Panc1 (cell line): Measurements from ENCODE around the gene PYGM. TPM values are rescaled to one million over a fixed set of nuclear protein-coding genes. Genes with fewer than 3 reads are reported as not detected.

Experiments
- ATAC-seq: fragments of 200-7000 bp; cut with Tn5 transposase; 2 replicates; pipeline ENCODE4 v1.9.1; 2020; ENCODE audit warnings: mild to moderate bottlenecking, moderate library complexity
- BruUV-seq: library from RNA; stranded (reverse); fragments of 400-500 nt; replicated peaks from 2 replicates; lab custom pipeline; 2021; lab: Mats Ljungman, UMichigan
- CTCF ChIA-PET: fragments of 300-600 bp; sonication (Branson Sonifier 250); formaldehyde crosslinking; loops from one replicate; lab custom pipeline; 2022; ENCODE audit warnings: antibody characterized with exemption; lab: Charles Lee
- POLR2A ChIA-PET: fragments of 300-600 bp; sonication (Branson Sonifier 250); formaldehyde crosslinking; loops from one replicate; lab custom pipeline; 2022; ENCODE audit warnings: antibody characterized with exemption; lab: Charles Lee
- DNase-seq: peaks from one replicate; pipeline ENCODE4 v3.0.0-alpha.2; 2010; ENCODE audit warnings: low read depth, low spot score
- H3K27ac ChIP-seq: 2 replicates; pipeline ENCODE4 v1.5.1; 2011; ENCODE audit warnings: mild to moderate bottlenecking, low read length, inconsistent platforms
- H3K27me3 ChIP-seq: fragments of 200-500 bp; sonication (Bioruptor generic); 2 replicates; pipeline ENCODE4 v1.6.0; 2014; ENCODE audit warnings: low read length, inconsistent platforms; ENCODE audit not compliant: control insufficient read depth, insufficient read depth
- H3K36me3 ChIP-seq: fragments of 200-500 bp; sonication (Bioruptor generic); 2 replicates; pipeline ENCODE4 v1.5.1; 2014; ENCODE audit warnings: inconsistent platforms, mild to moderate bottlenecking, low read length, moderate library complexity; ENCODE audit not compliant: control insufficient read depth, insufficient read depth
- H3K4me1 ChIP-seq: 2 replicates; pipeline ENCODE4 v1.5.1; 2011; ENCODE audit warnings: inconsistent platforms, mild to moderate bottlenecking, low read length, moderate library complexity; ENCODE audit not compliant: control insufficient read depth, insufficient read depth
- H3K4me3 ChIP-seq, 2 experiments: 2 replicates each; pipeline ENCODE4 v1.5.1; 2011 to 2012; ENCODE audit warnings: low read depth in 2 of 2, low read length in 2 of 2, mild to moderate bottlenecking in 2 of 2, inconsistent platforms in 1 of 2, moderate library complexity in 1 of 2
- H3K9me3 ChIP-seq: fragments of 200-500 bp; sonication (Bioruptor generic); 2 replicates; pipeline ENCODE4 v1.5.1; 2014; ENCODE audit warnings: low read depth, mild to moderate bottlenecking, inconsistent platforms, low read length, moderate library complexity; ENCODE audit not compliant: control insufficient read depth, insufficient read depth
- POLR2AphosphoS5 ChIP-seq: IDR thresholded peaks from 2 replicates; pipeline ENCODE4 v1.6.1; 2012; ENCODE audit warnings: mild to moderate bottlenecking, low read depth, low read length, moderate library complexity
- SIN3A ChIP-seq: IDR thresholded peaks from 2 replicates; pipeline ENCODE4 v1.6.1; 2012; ENCODE audit warnings: low read depth, mild to moderate bottlenecking, low read length, moderate library complexity, borderline replicate concordance; ENCODE audit not compliant: insufficient read depth
- TCF7L2 ChIP-seq: IDR thresholded peaks from 2 replicates; pipeline ENCODE4 v1.6.1; 2011; ENCODE audit warnings: mild to moderate bottlenecking, low read depth, low read length, inconsistent platforms
- in situ Hi-C: cut with HindIII; loops from 2 replicates; pipeline ENCODE4 v1.10.0; 2016; ENCODE audit warnings: low sequenced_read_pairs, low pct_unique_long_range_greater_than_20kb
- intact Hi-C: fragments of 100-400 bp; cut with micrococcal nuclease; formaldehyde crosslinking; loops from one replicate; pipeline ENCODE4 v1.10.0; 2022; ENCODE audit not compliant: unreplicated experiment
- total RNA-seq: library from RNA; stranded (reverse); gene quantifications from one replicate; pipeline ENCODE4 v1.2.1, GENCODE V29; 2021; ENCODE audit not compliant: unreplicated experiment
- TF ChIP-seq, protein P1 (sequence below): fragments of 450-650 bp; IDR thresholded peaks from 2 replicates; pipeline ENCODE4 v1.5.1; 2017; ENCODE audit warnings: mild to moderate bottlenecking
- TF ChIP-seq, protein P2 (sequence below), 2 experiments: IDR thresholded peaks; 2 replicates each; pipeline ENCODE4 v1.6.1; 2011 to 2012; ENCODE audit warnings: low read depth in 2 of 2, control low read depth in 1 of 2, low read length in 1 of 2, mild to moderate bottlenecking in 1 of 2, moderate library complexity in 1 of 2; ENCODE audit not compliant: insufficient read depth in 1 of 2

PYGM gene
- total RNA-seq, 1 experiment from 2014 or later: 0.39 TPM

DNA sequence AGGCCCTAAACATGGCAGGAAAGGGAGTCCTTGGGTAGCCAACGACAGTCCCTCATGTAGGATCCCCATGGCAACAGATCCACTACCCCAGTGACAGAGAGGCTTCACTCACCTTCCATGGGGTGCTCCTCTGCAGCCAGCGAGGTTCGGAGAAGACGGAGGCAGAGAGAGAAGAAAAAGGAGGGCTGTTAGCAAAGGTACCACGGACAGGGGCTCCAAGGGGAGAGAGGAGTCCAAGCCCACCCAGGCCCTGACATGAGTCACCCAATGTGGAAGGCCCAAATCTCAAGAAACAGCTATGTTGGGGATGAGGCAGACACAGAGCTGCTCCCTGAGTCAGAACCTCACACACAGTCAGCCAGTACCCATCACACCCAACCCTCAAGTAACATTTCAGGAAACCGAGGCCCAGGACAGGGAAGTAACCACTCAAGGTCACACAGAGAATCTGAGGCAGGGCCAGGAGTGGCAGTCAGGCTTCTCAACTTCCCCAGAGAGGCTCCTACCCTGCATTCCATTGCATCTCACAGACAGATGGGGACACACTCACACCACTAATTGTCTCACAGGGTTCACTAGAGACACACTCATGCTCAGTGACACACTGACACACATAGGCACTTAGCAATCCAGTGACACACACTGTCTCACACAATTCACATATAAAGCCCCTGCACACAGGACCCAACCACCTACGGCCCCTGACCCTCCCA is 62.0 kb downstream of the PYGM start:
- no peak overlapping the region for H3K4me3 ChIP-seq
- H3K27ac ChIP-seq: no peak overlapping the region
- DNase-seq: no peak
- ChIA-PET POLR2A (no interaction called here), CTCF (interaction anchor here (1.7 kb wide), 1 partner anchor 9 kb away, joined by 13 read pairs; no protein-coding TSS in a partner anchor)
- H3K9me3 ChIP-seq: no peaks in the 10 kb centered on the region
- no peaks in the 10 kb centered on the region for H3K36me3 ChIP-seq
- TF ChIP-seq SIN3A (no peak), TCF7L2 (no peak), POLR2AphosphoS5 (no peak)
- TF ChIP-seq, protein P1, sequence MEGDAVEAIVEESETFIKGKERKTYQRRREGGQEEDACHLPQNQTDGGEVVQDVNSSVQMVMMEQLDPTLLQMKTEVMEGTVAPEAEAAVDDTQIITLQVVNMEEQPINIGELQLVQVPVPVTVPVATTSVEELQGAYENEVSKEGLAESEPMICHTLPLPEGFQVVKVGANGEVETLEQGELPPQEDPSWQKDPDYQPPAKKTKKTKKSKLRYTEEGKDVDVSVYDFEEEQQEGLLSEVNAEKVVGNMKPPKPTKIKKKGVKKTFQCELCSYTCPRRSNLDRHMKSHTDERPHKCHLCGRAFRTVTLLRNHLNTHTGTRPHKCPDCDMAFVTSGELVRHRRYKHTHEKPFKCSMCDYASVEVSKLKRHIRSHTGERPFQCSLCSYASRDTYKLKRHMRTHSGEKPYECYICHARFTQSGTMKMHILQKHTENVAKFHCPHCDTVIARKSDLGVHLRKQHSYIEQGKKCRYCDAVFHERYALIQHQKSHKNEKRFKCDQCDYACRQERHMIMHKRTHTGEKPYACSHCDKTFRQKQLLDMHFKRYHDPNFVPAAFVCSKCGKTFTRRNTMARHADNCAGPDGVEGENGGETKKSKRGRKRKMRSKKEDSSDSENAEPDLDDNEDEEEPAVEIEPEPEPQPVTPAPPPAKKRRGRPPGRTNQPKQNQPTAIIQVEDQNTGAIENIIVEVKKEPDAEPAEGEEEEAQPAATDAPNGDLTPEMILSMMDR: no peak
- TF ChIP-seq, protein P2, sequence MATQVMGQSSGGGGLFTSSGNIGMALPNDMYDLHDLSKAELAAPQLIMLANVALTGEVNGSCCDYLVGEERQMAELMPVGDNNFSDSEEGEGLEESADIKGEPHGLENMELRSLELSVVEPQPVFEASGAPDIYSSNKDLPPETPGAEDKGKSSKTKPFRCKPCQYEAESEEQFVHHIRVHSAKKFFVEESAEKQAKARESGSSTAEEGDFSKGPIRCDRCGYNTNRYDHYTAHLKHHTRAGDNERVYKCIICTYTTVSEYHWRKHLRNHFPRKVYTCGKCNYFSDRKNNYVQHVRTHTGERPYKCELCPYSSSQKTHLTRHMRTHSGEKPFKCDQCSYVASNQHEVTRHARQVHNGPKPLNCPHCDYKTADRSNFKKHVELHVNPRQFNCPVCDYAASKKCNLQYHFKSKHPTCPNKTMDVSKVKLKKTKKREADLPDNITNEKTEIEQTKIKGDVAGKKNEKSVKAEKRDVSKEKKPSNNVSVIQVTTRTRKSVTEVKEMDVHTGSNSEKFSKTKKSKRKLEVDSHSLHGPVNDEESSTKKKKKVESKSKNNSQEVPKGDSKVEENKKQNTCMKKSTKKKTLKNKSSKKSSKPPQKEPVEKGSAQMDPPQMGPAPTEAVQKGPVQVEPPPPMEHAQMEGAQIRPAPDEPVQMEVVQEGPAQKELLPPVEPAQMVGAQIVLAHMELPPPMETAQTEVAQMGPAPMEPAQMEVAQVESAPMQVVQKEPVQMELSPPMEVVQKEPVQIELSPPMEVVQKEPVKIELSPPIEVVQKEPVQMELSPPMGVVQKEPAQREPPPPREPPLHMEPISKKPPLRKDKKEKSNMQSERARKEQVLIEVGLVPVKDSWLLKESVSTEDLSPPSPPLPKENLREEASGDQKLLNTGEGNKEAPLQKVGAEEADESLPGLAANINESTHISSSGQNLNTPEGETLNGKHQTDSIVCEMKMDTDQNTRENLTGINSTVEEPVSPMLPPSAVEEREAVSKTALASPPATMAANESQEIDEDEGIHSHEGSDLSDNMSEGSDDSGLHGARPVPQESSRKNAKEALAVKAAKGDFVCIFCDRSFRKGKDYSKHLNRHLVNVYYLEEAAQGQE (IDR thresholded peaks at IDR 0.05; ENCODE audit: insufficient read depth in 1 of 2, low read depth in 2 of 2, low read length in 1 of 2): no peak; a peak in 1 of 4 replicates
- H3K27me3 ChIP-seq: 0 out of 2 replicates have a peak, but pooled peaks cover 3% of the 10 kb centered on the region
- intact Hi-C loops (no loop called here), in situ Hi-C loops (no loop called here)
- no peaks in the 10 kb centered on the region for H3K4me1 ChIP-seq
- no peak for ATAC-seq
- no TSS peak for BruUV-seq

Other genes with a start within 250 kb of the PYGM start
- not detected for gene SLC22A11, start 204.0 kb downstream of the PYGM start, total RNA-seq
- gene SLC22A12, start 168.8 kb downstream of the PYGM start, total RNA-seq: not detected
- 0.15 TPM for gene NRXN2, start 36.8 kb downstream of the PYGM start, total RNA-seq
- 3.7 TPM for gene RASGRP2, start 15.8 kb downstream of the PYGM start, total RNA-seq
- gene SF1, start 18.6 kb upstream of the PYGM start, total RNA-seq: 360 TPM
- gene MAP4K2, start 43.2 kb upstream of the PYGM start, total RNA-seq: 46.4 TPM
- gene MEN1, start 50.6 kb upstream of the PYGM start, total RNA-seq: 54.5 TPM
- 4.1 TPM for gene CDC42BPG, start 84.7 kb upstream of the PYGM start, total RNA-seq
- gene EHD1, start 118.6 kb upstream of the PYGM start, total RNA-seq: 186 TPM
- gene ATG2A, start 157.2 kb upstream of the PYGM start, total RNA-seq: 28.8 TPM
- gene PPP2R5B, start 164.7 kb upstream of the PYGM start, total RNA-seq: 14.0 TPM
- gene GPHA2, start 175.9 kb upstream of the PYGM start, total RNA-seq: not detected
- not detected for gene MAJIN, start 212.1 kb upstream of the PYGM start, total RNA-seq
- gene BATF2, start 237.0 kb upstream of the PYGM start, total RNA-seq: 1.6 TPM